H1 (cell line): ENCODE data around the gene KANSL3. TPM values are rescaled to one million over a fixed set of nuclear protein-coding genes. Genes with fewer than 3 reads are reported as not detected.

Experiments
- CTCF ChIA-PET: fragments of 300-600 bp; sonication (Branson Sonifier 250); formaldehyde crosslinking; loops from one replicate; lab custom pipeline; 2021; ENCODE audit not compliant: partially characterized antibody; lab: Charles Lee
- POLR2A ChIA-PET: fragments of 300-600 bp; sonication (Branson Sonifier 250); formaldehyde crosslinking; loops from one replicate; lab custom pipeline; 2021; ENCODE audit warnings: inconsistent platforms; ENCODE audit not compliant: partially characterized antibody; lab: Charles Lee
- DNase-seq, 2 experiments: peaks; one replicate each; pipeline versions ENCODE4 v3.0.0 to v3.0.0-alpha.2; 2010 to 2022; ENCODE audit warnings: low spot score in 2 of 2, low read depth in 1 of 2, mixed read lengths in 1 of 2
- FAIRE-seq: peaks from 2 replicates; lab custom pipeline; 2011; peaks lifted over from hg19 to GRCh38; lab: Jason Lieb, UNC
- H2AFZ ChIP-seq: 2 replicates; pipeline ENCODE4 v1.8.1; 2012; ENCODE audit warnings: low read length, inconsistent platforms
- H2AK5ac ChIP-seq: 2 replicates; pipeline ENCODE4 v1.6.1; 2013; ENCODE audit warnings: low read depth, low read length
- H2BK120ac ChIP-seq: replicated peaks from 2 replicates; pipeline ENCODE3; 2013; ENCODE audit warnings: low read depth, low read length, inconsistent platforms
- H2BK12ac ChIP-seq: 2 replicates; pipeline ENCODE4 v1.6.1; 2013; ENCODE audit warnings: low read depth, low read length
- H2BK15ac ChIP-seq: 2 replicates; pipeline ENCODE4 v1.6.1; 2013; ENCODE audit warnings: low read length
- H2BK20ac ChIP-seq: 2 replicates; pipeline ENCODE4 v1.6.1; 2013; ENCODE audit warnings: low read length
- H2BK5ac ChIP-seq: 2 replicates; pipeline ENCODE4 v1.6.1; 2013; ENCODE audit warnings: low read depth, low read length
- H3K14ac ChIP-seq: 2 replicates; pipeline ENCODE4 v1.6.1; 2013; ENCODE audit warnings: inconsistent platforms; ENCODE audit not compliant: insufficient read length
- H3K18ac ChIP-seq: 2 replicates; pipeline ENCODE4 v1.6.1; 2013; ENCODE audit warnings: low read length; ENCODE audit errors: extremely low read depth
- H3K23ac ChIP-seq: 2 replicates; pipeline ENCODE4 v1.6.1; 2013; ENCODE audit warnings: inconsistent platforms; ENCODE audit not compliant: insufficient read length
- H3K23me2 ChIP-seq: 2 replicates; pipeline ENCODE4 v1.6.1; 2013; ENCODE audit warnings: low read depth, low read length
- H3K27ac ChIP-seq: 2 replicates; pipeline ENCODE4 v1.6.1; 2011; ENCODE audit warnings: low read depth, low read length, inconsistent platforms
- H3K27me3 ChIP-seq, 4 experiments: replicated peaks in 1 of 4; 1 replicate in 1 of 4; 2 replicates in 3 of 4; pipeline versions ENCODE4 v1.6.1 to v1.8.1; 2011 to 2013; ENCODE audit warnings: low read length in 3 of 4, mild to moderate bottlenecking in 3 of 4, inconsistent platforms in 2 of 4, mixed read lengths in 2 of 4, moderate library complexity in 1 of 4; ENCODE audit not compliant: control insufficient read depth in 3 of 4, insufficient read depth in 3 of 4; ENCODE audit errors: extremely low read depth in 1 of 4
- H3K36me3 ChIP-seq, 4 experiments: 2 replicates each; pipeline versions ENCODE4 v1.6.1 to v1.8.1; 2011 to 2013; ENCODE audit warnings: mild to moderate bottlenecking in 4 of 4, low read length in 3 of 4, moderate library complexity in 2 of 4, control low read depth in 1 of 4, inconsistent platforms in 1 of 4; ENCODE audit not compliant: insufficient read depth in 4 of 4, control insufficient read depth in 2 of 4
- H3K4ac ChIP-seq: replicated peaks from 2 replicates; pipeline ENCODE3; 2013; ENCODE audit warnings: low read length, low read depth, mixed read lengths, inconsistent platforms; ENCODE audit not compliant: insufficient read length
- H3K4me1 ChIP-seq, 4 experiments: replicated peaks in 1 of 4; 1 replicate in 1 of 4; 2 replicates in 3 of 4; pipeline versions ENCODE4 v1.6.1 to v1.8.1; 2011 to 2013; ENCODE audit warnings: low read length in 3 of 4, inconsistent platforms in 2 of 4, mixed read lengths in 1 of 4; ENCODE audit not compliant: insufficient read depth in 4 of 4, control insufficient read depth in 3 of 4
- H3K4me2 ChIP-seq, 2 experiments: 2 replicates each; pipeline versions ENCODE4 v1.6.1 to v1.8.1; 2011 to 2013; ENCODE audit warnings: low read depth in 2 of 2, low read length in 2 of 2, control low read depth in 1 of 2, inconsistent platforms in 1 of 2, mild to moderate bottlenecking in 1 of 2; ENCODE audit not compliant: insufficient read depth in 1 of 2
- H3K4me3 ChIP-seq, 4 experiments: fragments of 200-600, 300-600 bp in 1 of 4; sonication (generic), shearing (Covaris generic), sonication (Bioruptor Twin) in 1 of 4; 2 replicates each; pipeline versions ENCODE4 v1.5.1 to v1.8.1; 2011 to 2016; ENCODE audit warnings: low read length in 4 of 4, low read depth in 3 of 4, control low read depth in 2 of 4, inconsistent platforms in 2 of 4, mild to moderate bottlenecking in 2 of 4, mixed read lengths in 1 of 4, moderate library complexity in 1 of 4; ENCODE audit not compliant: insufficient read depth in 2 of 4; ENCODE audit errors: extremely low read depth in 1 of 4
- H3K56ac ChIP-seq: replicated peaks from 2 replicates; pipeline ENCODE3; 2013; ENCODE audit warnings: low read depth, mild to moderate bottlenecking, mixed read lengths, low read length, inconsistent platforms; ENCODE audit not compliant: insufficient read length
- H3K79me1 ChIP-seq: 2 replicates; pipeline ENCODE4 v1.6.1; 2013; ENCODE audit warnings: low read depth, low read length, control low read depth
- H3K79me2 ChIP-seq, 2 experiments: 2 replicates each; pipeline versions ENCODE4 v1.6.1 to v1.8.1; 2012 to 2013; ENCODE audit warnings: low read length in 2 of 2, mild to moderate bottlenecking in 2 of 2, inconsistent platforms in 1 of 2; ENCODE audit not compliant: insufficient read depth in 2 of 2, control insufficient read depth in 1 of 2
- H3K9ac ChIP-seq, 4 experiments: replicated peaks in 1 of 4; 1 replicate in 1 of 4; 2 replicates in 3 of 4; pipeline versions ENCODE4 v1.6.1 to v1.8.1; 2011 to 2013; ENCODE audit warnings: low read depth in 3 of 4, low read length in 3 of 4, control low read depth in 2 of 4, mild to moderate bottlenecking in 2 of 4, moderate library complexity in 2 of 4, inconsistent platforms in 1 of 4; ENCODE audit errors: extremely low read depth in 1 of 4
- H3K9me3 ChIP-seq, 2 experiments: 2 replicates each; pipeline versions ENCODE4 v1.6.1 to v1.8.1; 2012 to 2013; ENCODE audit warnings: mild to moderate bottlenecking in 2 of 2, moderate library complexity in 2 of 2, control low read depth in 1 of 2, inconsistent platforms in 1 of 2, low read depth in 1 of 2, low read length in 1 of 2, mixed read lengths in 1 of 2; ENCODE audit not compliant: insufficient read depth in 2 of 2
- H4K20me1 ChIP-seq, 2 experiments: replicated peaks in 1 of 2; 2 replicates each; pipeline versions ENCODE3 to v1.8.1; 2011 to 2013; ENCODE audit warnings: inconsistent platforms in 2 of 2, low read length in 2 of 2, mild to moderate bottlenecking in 1 of 2; ENCODE audit not compliant: insufficient read depth in 2 of 2, control insufficient read depth in 1 of 2
- H4K5ac ChIP-seq: 2 replicates; pipeline ENCODE4 v1.6.1; 2013; ENCODE audit warnings: low read length, low read depth, mixed read lengths, inconsistent platforms; ENCODE audit not compliant: insufficient read length
- H4K8ac ChIP-seq: 2 replicates; pipeline ENCODE4 v1.8.0; 2013; ENCODE audit warnings: mild to moderate bottlenecking, moderate library complexity, low read length, inconsistent platforms; ENCODE audit not compliant: insufficient read depth; ENCODE audit errors: extremely low read depth
- H4K91ac ChIP-seq: replicated peaks from 2 replicates; pipeline ENCODE3; 2013; ENCODE audit warnings: low read length, mixed read lengths, inconsistent platforms; ENCODE audit not compliant: insufficient read length
- GTF2F1 ChIP-seq: IDR thresholded peaks from 2 replicates; pipeline ENCODE4 v1.6.1; 2012; ENCODE audit warnings: low read depth, low read length, improper control_type of control experiment, borderline replicate concordance
- RBBP5 ChIP-seq: IDR thresholded peaks from 2 replicates; pipeline ENCODE4 v1.7.1; 2012; ENCODE audit warnings: low read depth, mild to moderate bottlenecking, inconsistent platforms, low read length, moderate library complexity, borderline replicate concordance
- SAP30 ChIP-seq: fragments of 300-600 bp; sonication (generic); IDR thresholded peaks from 2 replicates; pipeline ENCODE4 v1.7.1; 2012; ENCODE audit warnings: low read length, moderate library complexity, mild to moderate bottlenecking, inconsistent platforms; ENCODE audit not compliant: insufficient read depth, insufficient replicate concordance
- WGBS, 2 experiments: shearing (Covaris generic) in 1 of 2; methylation state at CpG; one replicate each; pipeline versions ENCODE4 v1.1.6 to v1.1.7; 2013 to 2015; ENCODE audit warnings: low lambda C conversion rate in 2 of 2, mixed read lengths in 2 of 2, inconsistent platforms in 1 of 2, low coverage in 1 of 2, missing lambda C conversion rate in 1 of 2; ENCODE audit not compliant: insufficient replicate concordance in 2 of 2, insufficient coverage in 1 of 2, insufficient read length in 1 of 2; ENCODE audit errors: extremely low coverage in 1 of 2, missing lambda C conversion rate in 1 of 2; 5-methylcytosine and 5-hydroxymethylcytosine counted together
- polyA plus RNA-seq, 7 experiments: library from polyadenylated mRNA; depleted of rRNA in 3 of 7; stranded (reverse) in 5 of 7; unstranded in 2 of 7; fragments of >200 nt in 5 of 7; fragments of 200-250 nt in 2 of 7; gene quantifications; 1 replicate in 5 of 7; 2 replicates in 1 of 7; 4 replicates in 1 of 7; pipeline versions ENCODE4 v1.2.1 to v1.2.3, GENCODE V29; 2011 to 2013; ENCODE audit warnings: missing spikeins in 2 of 7, mixed read lengths in 2 of 7
- total RNA-seq: library from RNA; stranded (reverse); fragmentation: NEBNext Ultra II Directional; extraction: Animal tissue kit (Norgen Biotek cat#: 25700); gene quantifications from 2 replicates; pipeline ENCODE4 v1.2.1, GENCODE V29; 2021

The KANSL3 gene
- total and polyA plus RNA-seq, 2 of the 8 experiments (the other 6 are each of a cell fraction or from before 2014, with no cell fraction given): 19.8 to 31.4 TPM

GRCh38 chr2:96594691-96595152 lies 43.4 kb downstream of the KANSL3 start:
- FAIRE-seq: no peak

More at GRCh38 chr2:96594691-96595152, 43.4 kb downstream of the KANSL3 start:
- Histone ChIP-seq H3K14ac (no peak overlapping the region), H3K9ac (no peak overlapping the region), H2BK15ac (no peak overlapping the region), H3K79me1 (no peaks in the 10 kb centered on the region), H2AFZ (no peak overlapping the region), H2BK5ac (no peak overlapping the region), H4K91ac (no peak overlapping the region), H3K4me3 (no peak overlapping the region), H3K4me1 (no peaks in the 10 kb centered on the region), H3K36me3 (peaks cover 5 to 53% (median 29%) of the 10 kb centered on the region in 4 experiments), H4K8ac (no peak overlapping the region), H4K20me1 (peaks cover 0 to 2% of the 10 kb centered on the region in 2 experiments)
- CTCF ChIA-PET: interaction anchor here (1.0 to 2.0 kb wide), 7 partner anchors 10 to 264 kb away, joined by 3 to 7 read pairs (median 4); partner anchors contain the start of gene CNNM4
- POLR2A ChIA-PET: interaction anchor here (1.2 to 1.5 kb wide), 2 partner anchors 11 to 15 kb away, joined by 3 to 4 read pairs; no protein-coding TSS in a partner anchor
- TF ChIP-seq RBBP5: no peak
- TF ChIP-seq SAP30: no peak
- TF ChIP-seq GTF2F1: no peak
- TF ChIP-seq, all 59 proteins: peak for 0
- Histone ChIP-seq H4K5ac (no peak overlapping the region), H2BK20ac (no peak overlapping the region), H3K23me2 (no peaks in the 10 kb centered on the region), H3K4ac (no peak overlapping the region), H3K9me3 (no peaks in the 10 kb centered on the region), H2AK5ac (no peak overlapping the region), H3K23ac (no peak overlapping the region), H2BK12ac (no peak overlapping the region), H3K79me2 (no peaks in the 10 kb centered on the region), H3K4me2 (no peak overlapping the region), H3K27ac (no peak overlapping the region), H2BK120ac (no peak overlapping the region), H3K18ac (no peak overlapping the region), H3K27me3 (no peaks in the 10 kb centered on the region), H3K56ac (no peak overlapping the region)
- WGBS, 2 experiments: 88% methylated on average over 5 of the region's 5 CpGs; no CpG with 5 or more reads in 1 of the 2 experiments
- DNase-seq: no peak
